Keratinocyte (primary cell): ENCODE measurements around the gene ANKS6.

Experiments
- CTCF ChIP-seq, 3 experiments: IDR thresholded peaks in 1 of 3; conservative IDR thresholded peaks in 1 of 3; optimal IDR thresholded peaks in 1 of 3; 2 replicates in 2 of 3; 3 replicates in 1 of 3; pipeline versions ENCODE3 to v1.5.1; 2011; ENCODE audit warnings: low read length in 3 of 3, mild to moderate bottlenecking in 3 of 3, moderate library complexity in 2 of 3, control low read depth in 1 of 3, inconsistent platforms in 1 of 3; ENCODE audit not compliant: insufficient read depth in 2 of 3; ENCODE audit errors: extremely low read depth in 1 of 3
- EZH2 ChIP-seq: IDR thresholded peaks from one replicate; pipeline ENCODE4 v1.6.1; 2012; ENCODE audit warnings: inconsistent platforms, mild to moderate bottlenecking, low read length, moderate library complexity

- TF ChIP-seq CTCF (optimal IDR thresholded peaks at IDR 0.05 in 1 of 3, IDR thresholded peaks at IDR 0.05 in 1 of 3, conservative IDR thresholded peaks at IDR 0.05 in 1 of 3; ENCODE audit: extremely low read depth in 1 of 3, insufficient read depth in 2 of 3, low read length in 3 of 3): no peak
- no peak for TF ChIP-seq EZH2
Observed at GRCh38 chr9:98773721-98774120, 22.6 kb downstream of the ANKS6 start.
